Measurements from ENCODE around the gene DACH1.

Gene DACH1

GRCh38 chr13:71771144-71771543, 95.9 kb downstream of the DACH1 start:
- DNase-seq = no peak

GRCh38 chr13:71770710-71771109, 96.3 kb downstream of the DACH1 start:
- DNase-seq = no peak

GRCh38 chr13:71768881-71769280, 98.1 kb downstream of the DACH1 start:
- no peak for DNase-seq

- DNase-seq = no peak
These were observed 107.1 kb downstream of the DACH1 start for GRCh38 chr13:71759651-71760511.

GRCh38 chr13:71758828-71759227, 108.2 kb downstream of the DACH1 start:
- no peak for DNase-seq

GRCh38 chr13:71754407-71754974, 112.5 kb downstream of the DACH1 start:
- no peak for DNase-seq

- no peak for DNase-seq
These were observed 114.1 kb downstream of the DACH1 start for GRCh38 chr13:71752775-71753513.

- DNase-seq = no peak
These were observed 115.9 kb downstream of the DACH1 start for GRCh38 chr13:71751073-71751472.

GRCh38 chr13:71730267-71730666, 136.7 kb downstream of the DACH1 start:
- no peak for DNase-seq

GRCh38 chr13:71729441-71729840, 137.6 kb downstream of the DACH1 start:
- no peak for DNase-seq

- no peak for DNase-seq
These were observed 139.3 kb downstream of the DACH1 start for GRCh38 chr13:71727662-71728061.

GRCh38 chr13:71727042-71727441, 140.0 kb downstream of the DACH1 start:
- DNase-seq = no peak

- no peak for DNase-seq
These were observed 144.8 kb downstream of the DACH1 start for GRCh38 chr13:71722206-71722605.

GRCh38 chr13:71721104-71721503, 145.9 kb downstream of the DACH1 start:
- DNase-seq = no peak

GRCh38 chr13:71718931-71719330, 148.1 kb downstream of the DACH1 start:
- no peak for DNase-seq

GRCh38 chr13:71714802-71715375, 152.1 kb downstream of the DACH1 start:
- DNase-seq = no peak

- DNase-seq = no peak
These were observed 153.9 kb downstream of the DACH1 start for GRCh38 chr13:71712988-71713653.

- DNase-seq = no peak
These were observed 162.3 kb downstream of the DACH1 start for GRCh38 chr13:71704656-71705055.

- DNase-seq = no peak
These were observed 163.9 kb downstream of the DACH1 start for GRCh38 chr13:71703138-71703537.

- no peak for DNase-seq
These were observed 164.8 kb downstream of the DACH1 start for GRCh38 chr13:71702253-71702652.

- DNase-seq = no peak
These were observed 165.3 kb downstream of the DACH1 start for GRCh38 chr13:71701741-71702140.

GRCh38 chr13:71699342-71699741, 167.7 kb downstream of the DACH1 start:
- no peak for DNase-seq

GRCh38 chr13:71695662-71696061, 171.3 kb downstream of the DACH1 start:
- no peak for DNase-seq

All from HCEC 1CT (cell line).